Kidney (tissue), 14 donors: ENCODE data around the gene MAK. TPM values are rescaled to one million over a fixed set of nuclear protein-coding genes. Genes with fewer than 3 reads are reported as not detected.
"Not testable (repeated sequence)": the region's sequence is repeated elsewhere in the genome, so short reads cannot be mapped to it uniquely, and the experiment has no call there.

ENCODE experiments used
- DNase-seq, 5 donors: peaks; one replicate each; pipeline ENCODE4 v3.0.0-alpha.2; 2013 to 2020
- FAIRE-seq: peaks from 2 replicates; lab custom pipeline; 2012; peaks lifted over from hg19 to GRCh38; lab: Jason Lieb, UNC
- H3K27ac ChIP-seq, 2 donors: one replicate each; pipeline ENCODE4 v1.7.0; 2013; ENCODE audit warnings: low read depth in 2 of 2, low read length in 2 of 2, inconsistent platforms in 1 of 2
- H3K27me3 ChIP-seq: one replicate; pipeline ENCODE4 v1.7.1; 2013; ENCODE audit warnings: low read length, inconsistent platforms; ENCODE audit not compliant: control insufficient read depth, insufficient read depth
- H3K36me3 ChIP-seq, 3 donors: one replicate each; pipeline versions ENCODE4 v1.7.0 to v1.7.1; 2013; ENCODE audit warnings: low read length in 3 of 3, control low read depth in 1 of 3, inconsistent platforms in 1 of 3; ENCODE audit not compliant: insufficient read depth in 3 of 3, control insufficient read depth in 2 of 3
- H3K4me1 ChIP-seq, 3 donors: one replicate each; pipeline versions ENCODE4 v1.7.0 to v1.7.1; 2013; ENCODE audit warnings: low read length in 3 of 3, inconsistent platforms in 1 of 3, low read depth in 1 of 3; ENCODE audit not compliant: control insufficient read depth in 2 of 3, insufficient read depth in 2 of 3
- H3K4me3 ChIP-seq, 3 donors: one replicate each; pipeline versions ENCODE4 v1.7.0 to v1.8.1; 2013; ENCODE audit warnings: low read length in 3 of 3, control low read depth in 1 of 3, inconsistent platforms in 1 of 3
- H3K9ac ChIP-seq, 3 donors: one replicate each; pipeline versions ENCODE4 v1.7.0 to v1.7.1; 2013; ENCODE audit warnings: low read length in 3 of 3, control low read depth in 1 of 3, inconsistent platforms in 1 of 3
- H3K9me3 ChIP-seq, 3 donors: one replicate each; pipeline versions ENCODE4 v1.7.0 to v1.7.1; 2013; ENCODE audit warnings: low read length in 3 of 3, control low read depth in 1 of 3, inconsistent platforms in 1 of 3; ENCODE audit not compliant: control insufficient read depth in 2 of 3, insufficient read depth in 1 of 3
- intact Hi-C: fragments of 100-400 bp; cut with DNase I; formaldehyde crosslinking; loops from one replicate; pipeline ENCODE4 v1.11.1; 2022
- polyA plus RNA-seq: library from polyadenylated mRNA; stranded (reverse); fragments of 350-450 nt; fragmentation: Illumina TruSeq; extraction: RNeasy Lipid Tissue Mini Kit (QIAGEN cat#74804); gene quantifications from one replicate; pipeline ENCODE4 v1.2.3, GENCODE V29; 2014; ENCODE audit warnings: low read depth, low replicate concordance; ENCODE audit not compliant: insufficient read depth
- total RNA-seq: library from RNA; stranded (reverse); fragmentation: NEBNext Ultra II Directional; extraction: Animal tissue kit (Norgen Biotek cat#: 25700); gene quantifications from one replicate; pipeline ENCODE4 v1.2.1, GENCODE V29; 2021
- TF ChIP-seq, protein P1 (sequence below): IDR thresholded peaks from 3 replicates; pipeline ENCODE4 v1.5.1; 2012; ENCODE audit warnings: mild to moderate bottlenecking, moderate library complexity, borderline replicate concordance; ENCODE audit not compliant: insufficient read depth; ENCODE audit errors: extremely low read depth
- donor health status: control.
- donor health status: control.
- donor health status: control.
- donor health status: control.
- donor health status: control.
- donor health status: DM: yes; HTN: yes; CAD: no.
- donor health status: Normal renal cell carcinoma (clear cell type).

MAK gene
- total and polyA plus RNA-seq, 2 donors from 2014 or later = 0.66 TPM; not detected in 1

DNA sequence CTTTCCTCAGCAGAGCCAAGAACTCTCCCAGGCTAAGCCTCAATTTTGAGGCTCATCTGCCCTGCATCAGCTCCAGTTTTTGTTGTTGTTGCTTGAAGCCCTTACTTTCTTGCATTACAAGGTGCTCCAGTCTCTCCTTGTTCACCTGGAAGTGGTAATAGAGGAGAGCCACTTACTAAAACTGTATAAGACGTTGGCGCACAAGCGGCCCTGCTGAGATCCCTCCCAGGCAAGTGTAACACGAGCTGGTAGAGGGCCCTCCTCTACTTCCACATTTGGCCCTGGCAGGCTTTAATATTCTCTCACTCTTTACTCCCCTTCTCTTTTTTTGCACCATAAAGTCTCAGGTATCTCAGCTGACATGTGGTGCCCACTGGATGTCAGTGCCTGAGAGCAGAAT, 24.0 kb upstream of the MAK start:
- FAIRE-seq (no peak), DNase-seq (peak in 4 of 5 donors; percentile 70 to 82 (median 77))
- intact Hi-C loops = no loop called here
- Histone ChIP-seq H3K4me3 (no peak overlapping the region), H3K27me3 (no peaks in the 10 kb centered on the region), H3K9me3 (no peaks in the 10 kb centered on the region), H3K9ac (no peak overlapping the region), H3K4me1 (no peaks in the 10 kb centered on the region), H3K36me3 (no peaks in the 10 kb centered on the region), H3K27ac (no peak overlapping the region)
- TF ChIP-seq, protein P1, sequence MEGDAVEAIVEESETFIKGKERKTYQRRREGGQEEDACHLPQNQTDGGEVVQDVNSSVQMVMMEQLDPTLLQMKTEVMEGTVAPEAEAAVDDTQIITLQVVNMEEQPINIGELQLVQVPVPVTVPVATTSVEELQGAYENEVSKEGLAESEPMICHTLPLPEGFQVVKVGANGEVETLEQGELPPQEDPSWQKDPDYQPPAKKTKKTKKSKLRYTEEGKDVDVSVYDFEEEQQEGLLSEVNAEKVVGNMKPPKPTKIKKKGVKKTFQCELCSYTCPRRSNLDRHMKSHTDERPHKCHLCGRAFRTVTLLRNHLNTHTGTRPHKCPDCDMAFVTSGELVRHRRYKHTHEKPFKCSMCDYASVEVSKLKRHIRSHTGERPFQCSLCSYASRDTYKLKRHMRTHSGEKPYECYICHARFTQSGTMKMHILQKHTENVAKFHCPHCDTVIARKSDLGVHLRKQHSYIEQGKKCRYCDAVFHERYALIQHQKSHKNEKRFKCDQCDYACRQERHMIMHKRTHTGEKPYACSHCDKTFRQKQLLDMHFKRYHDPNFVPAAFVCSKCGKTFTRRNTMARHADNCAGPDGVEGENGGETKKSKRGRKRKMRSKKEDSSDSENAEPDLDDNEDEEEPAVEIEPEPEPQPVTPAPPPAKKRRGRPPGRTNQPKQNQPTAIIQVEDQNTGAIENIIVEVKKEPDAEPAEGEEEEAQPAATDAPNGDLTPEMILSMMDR = no peak

DNA sequence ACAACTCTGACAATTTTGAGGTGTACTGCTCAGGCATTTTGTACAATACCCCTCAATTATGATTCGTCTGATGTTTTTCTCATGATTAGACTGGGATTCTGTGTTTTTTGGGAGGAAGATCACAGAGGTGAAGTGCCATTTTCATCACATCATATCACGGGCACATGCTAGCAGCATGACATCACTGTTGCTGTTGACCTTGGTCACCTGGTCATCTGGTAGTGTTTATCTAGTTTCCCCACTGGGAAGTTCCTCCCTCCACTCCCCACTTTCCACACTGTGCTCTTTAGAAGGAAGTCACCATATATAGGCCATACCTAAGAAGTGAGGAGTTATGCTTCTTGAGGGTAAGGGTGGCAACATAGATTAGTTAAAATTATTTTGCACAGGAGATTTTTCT, 22.7 kb upstream of the MAK start:
- DNase-seq (no peak), FAIRE-seq (no peak)
- H3K36me3 ChIP-seq = no peaks in the 10 kb centered on the region
- H3K27me3 ChIP-seq = no peaks in the 10 kb centered on the region
- intact Hi-C loops = no loop called here
- TF ChIP-seq, protein P1 = no peak
- H3K27ac ChIP-seq = no peak overlapping the region
- no peak overlapping the region for H3K4me3 ChIP-seq
- no peak overlapping the region for H3K9ac ChIP-seq
- no peaks in the 10 kb centered on the region for H3K4me1 ChIP-seq
- H3K9me3 ChIP-seq = no peaks in the 10 kb centered on the region

GRCh38 chr6:10857259-10857658, 18.9 kb upstream of the MAK start:
- no peak for FAIRE-seq
- no peak overlapping the region for H3K27ac ChIP-seq
- no peaks in the 10 kb centered on the region for H3K4me1 ChIP-seq
- intact Hi-C loops = no loop called here
- H3K36me3 ChIP-seq = no peaks in the 10 kb centered on the region
- no peak for DNase-seq
- no peaks in the 10 kb centered on the region for H3K27me3 ChIP-seq
- no peak overlapping the region for H3K4me3 ChIP-seq
- TF ChIP-seq, protein P1 = no peak
- no peak overlapping the region for H3K9ac ChIP-seq
- H3K9me3 ChIP-seq = peaks cover 0 to 6% (median 0%) of the 10 kb centered on the region in 3 donors

- Histone ChIP-seq H3K27me3 (no peaks in the 10 kb centered on the region), H3K36me3 (no peaks in the 10 kb centered on the region), H3K4me1 (no peaks in the 10 kb centered on the region), H3K9ac (no peak overlapping the region), H3K9me3 (peaks cover 0 to 6% (median 0%) of the 10 kb centered on the region in 3 donors), H3K4me3 (no peak overlapping the region), H3K27ac (no peak overlapping the region)
- intact Hi-C loops = no loop called here
- TF ChIP-seq, protein P1 = no peak
- FAIRE-seq (no peak), DNase-seq (no peak)
Observed at GRCh38 chr6:10854922-10855632, 16.7 kb upstream of the MAK start.

DNA sequence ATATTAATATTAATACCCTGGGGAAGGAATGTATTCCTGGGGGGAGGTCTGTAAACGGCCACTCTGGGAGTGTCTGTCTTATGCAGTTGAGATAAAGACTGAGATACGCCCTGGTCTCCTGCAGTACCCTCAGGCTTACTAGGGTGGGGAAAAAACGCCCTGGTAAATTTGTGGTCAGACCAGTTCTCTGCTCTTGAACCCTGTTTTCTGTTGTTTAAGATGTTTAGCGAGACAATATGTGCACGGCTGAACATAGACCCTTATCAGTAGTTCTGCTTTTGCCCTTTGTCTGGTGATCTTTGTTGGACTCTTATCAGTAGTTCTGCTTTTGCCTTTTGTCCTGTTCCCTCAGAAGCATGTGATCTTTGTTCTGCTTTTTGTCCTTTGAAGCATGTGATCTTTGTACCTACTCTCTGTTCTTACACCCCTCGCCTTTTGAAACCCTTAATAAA, 15.5 kb upstream of the MAK start:
- intact Hi-C loops = not testable (repeated sequence)

More for the DNA sequence above, 15.5 kb upstream of the MAK start:
- H3K27me3 ChIP-seq, FAIRE-seq, H3K36me3 ChIP-seq, H3K9ac ChIP-seq, DNase-seq, H3K9me3 ChIP-seq, H3K4me3 ChIP-seq, H3K27ac ChIP-seq, H3K4me1 ChIP-seq: not testable (repeated sequence)
